Uterus (tissue), 2 donors: ENCODE data around the gene CARD11.

Experiments
- CTCF ChIP-seq, 4 experiments: fragments of 200-600 bp in 2 of 4; fragments of 450-650 bp in 2 of 4; sonication (generic) in 2 of 4; IDR thresholded peaks; one replicate each; pipeline ENCODE4 v1.5.1; 2016 to 2019; ENCODE audit warnings: antibody characterized with exemption in 4 of 4, mild to moderate bottlenecking in 2 of 4, moderate library complexity in 1 of 4
- POLR2A ChIP-seq, 2 donors: fragments of 450-650 bp; IDR thresholded peaks; one replicate each; pipeline ENCODE4 v1.6.1; 2016; ENCODE audit warnings: antibody characterized with exemption in 2 of 2, mild to moderate bottlenecking in 1 of 2, moderate library complexity in 1 of 2

DNA sequence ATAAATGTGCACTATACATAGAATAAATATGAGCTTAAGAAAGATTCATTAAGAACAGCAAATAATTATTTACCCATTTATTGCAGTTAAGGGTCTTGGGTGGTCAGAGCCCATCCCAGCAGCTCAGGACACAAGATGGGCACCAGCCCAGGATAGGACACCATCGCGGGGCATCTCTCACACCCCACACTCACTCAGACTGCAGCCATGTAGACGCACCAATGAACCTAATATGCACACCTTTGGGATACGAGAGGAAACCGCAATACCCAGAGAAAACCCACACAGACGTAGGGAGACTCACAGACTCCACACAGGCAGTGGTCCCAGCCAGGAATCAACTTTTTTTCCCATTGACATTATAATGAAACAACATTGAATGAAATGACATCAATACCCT, 36.0 kb downstream of the CARD11 start:
- no peak for TF ChIP-seq CTCF (IDR thresholded peaks at IDR 0.05)
- TF ChIP-seq POLR2A (IDR thresholded peaks at IDR 0.05): no peak
